Tibial artery (tissue), 4 donors: ENCODE measurements around the gene NLGN2.

ENCODE experiments used
- DNase-seq, 2 donors: peaks; one replicate each; pipeline ENCODE4 v3.0.0-alpha.2; 2019
- H3K27ac ChIP-seq, 2 donors: fragments of 200-600 bp; sonication (generic) in 1 of 2; 1 replicate in 1 of 2; 2 replicates in 1 of 2; pipeline ENCODE4 v1.5.1; 2018 to 2019; ENCODE audit warnings: mild to moderate bottlenecking in 1 of 2
- H3K27me3 ChIP-seq, 2 donors: fragments of 200-600 bp; sonication (generic) in 1 of 2; one replicate each; pipeline versions ENCODE4 v1.5.1 to v1.6.0; 2016 to 2019
- H3K36me3 ChIP-seq, 3 donors: fragments of 200-600 bp; sonication (generic) in 2 of 3; one replicate each; pipeline ENCODE4 v1.5.1; 2016 to 2019; ENCODE audit warnings: mild to moderate bottlenecking in 2 of 3
- H3K4me1 ChIP-seq, 4 donors: fragments of 200-600 bp; sonication (generic) in 2 of 4; 1 replicate in 3 of 4; 2 replicates in 1 of 4; pipeline ENCODE4 v1.5.1; 2016 to 2019
- H3K4me3 ChIP-seq, 2 donors: fragments of 200-600 bp; sonication (generic) in 1 of 2; 1 replicate in 1 of 2; 2 replicates in 1 of 2; pipeline ENCODE4 v1.5.1; 2018 to 2019; ENCODE audit warnings: mild to moderate bottlenecking in 2 of 2
- H3K9me3 ChIP-seq, 3 donors: fragments of 200-600 bp; sonication (generic) in 1 of 3; one replicate each; pipeline ENCODE4 v1.5.1; 2016 to 2019
- intact Hi-C: fragments of 100-400 bp; cut with DNase I; formaldehyde crosslinking; loops from one replicate; pipeline ENCODE4 v1.15.0; 2023; ENCODE audit warnings: low total_unique reads
- TF ChIP-seq, protein P1 (sequence below), 2 experiments: fragments of 200-600 bp in 1 of 2; fragments of 450-650 bp in 1 of 2; IDR thresholded peaks; one replicate each; pipeline ENCODE4 v1.5.1; 2017 to 2019; ENCODE audit warnings: antibody characterized with exemption in 2 of 2, mild to moderate bottlenecking in 1 of 2, moderate library complexity in 1 of 2

NLGN2 gene

DNA sequence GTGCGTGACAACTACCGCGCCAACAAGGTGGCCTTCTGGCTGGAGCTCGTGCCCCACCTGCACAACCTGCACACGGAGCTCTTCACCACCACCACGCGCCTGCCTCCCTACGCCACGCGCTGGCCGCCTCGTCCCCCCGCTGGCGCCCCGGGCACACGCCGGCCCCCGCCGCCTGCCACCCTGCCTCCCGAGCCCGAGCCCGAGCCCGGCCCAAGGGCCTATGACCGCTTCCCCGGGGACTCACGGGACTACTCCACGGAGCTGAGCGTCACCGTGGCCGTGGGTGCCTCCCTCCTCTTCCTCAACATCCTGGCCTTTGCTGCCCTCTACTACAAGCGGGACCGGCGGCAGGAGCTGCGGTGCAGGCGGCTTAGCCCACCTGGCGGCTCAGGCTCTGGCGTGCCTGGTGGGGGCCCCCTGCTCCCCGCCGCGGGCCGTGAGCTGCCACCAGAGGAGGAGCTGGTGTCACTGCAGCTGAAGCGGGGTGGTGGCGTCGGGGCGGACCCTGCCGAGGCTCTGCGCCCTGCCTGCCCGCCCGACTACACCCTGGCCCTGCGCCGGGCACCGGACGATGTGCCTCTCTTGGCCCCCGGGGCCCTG, 9.5 kb downstream of the NLGN2 start:
- no peak for DNase-seq
- H3K36me3 ChIP-seq: peaks cover 0 to 40% (median 20%) of the 10 kb centered on the region in 3 donors
- intact Hi-C loops: no loop called here
- H3K9me3 ChIP-seq: no peaks in the 10 kb centered on the region
- H3K27me3 ChIP-seq: peaks cover 0 to 9% of the 10 kb centered on the region in 2 donors
- H3K4me1 ChIP-seq: no peaks in the 10 kb centered on the region
- TF ChIP-seq, protein P1, sequence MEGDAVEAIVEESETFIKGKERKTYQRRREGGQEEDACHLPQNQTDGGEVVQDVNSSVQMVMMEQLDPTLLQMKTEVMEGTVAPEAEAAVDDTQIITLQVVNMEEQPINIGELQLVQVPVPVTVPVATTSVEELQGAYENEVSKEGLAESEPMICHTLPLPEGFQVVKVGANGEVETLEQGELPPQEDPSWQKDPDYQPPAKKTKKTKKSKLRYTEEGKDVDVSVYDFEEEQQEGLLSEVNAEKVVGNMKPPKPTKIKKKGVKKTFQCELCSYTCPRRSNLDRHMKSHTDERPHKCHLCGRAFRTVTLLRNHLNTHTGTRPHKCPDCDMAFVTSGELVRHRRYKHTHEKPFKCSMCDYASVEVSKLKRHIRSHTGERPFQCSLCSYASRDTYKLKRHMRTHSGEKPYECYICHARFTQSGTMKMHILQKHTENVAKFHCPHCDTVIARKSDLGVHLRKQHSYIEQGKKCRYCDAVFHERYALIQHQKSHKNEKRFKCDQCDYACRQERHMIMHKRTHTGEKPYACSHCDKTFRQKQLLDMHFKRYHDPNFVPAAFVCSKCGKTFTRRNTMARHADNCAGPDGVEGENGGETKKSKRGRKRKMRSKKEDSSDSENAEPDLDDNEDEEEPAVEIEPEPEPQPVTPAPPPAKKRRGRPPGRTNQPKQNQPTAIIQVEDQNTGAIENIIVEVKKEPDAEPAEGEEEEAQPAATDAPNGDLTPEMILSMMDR (IDR thresholded peaks at IDR 0.05): no peak
- H3K27ac ChIP-seq: no peak overlapping the region
- H3K4me3 ChIP-seq: no peak overlapping the region

DNA sequence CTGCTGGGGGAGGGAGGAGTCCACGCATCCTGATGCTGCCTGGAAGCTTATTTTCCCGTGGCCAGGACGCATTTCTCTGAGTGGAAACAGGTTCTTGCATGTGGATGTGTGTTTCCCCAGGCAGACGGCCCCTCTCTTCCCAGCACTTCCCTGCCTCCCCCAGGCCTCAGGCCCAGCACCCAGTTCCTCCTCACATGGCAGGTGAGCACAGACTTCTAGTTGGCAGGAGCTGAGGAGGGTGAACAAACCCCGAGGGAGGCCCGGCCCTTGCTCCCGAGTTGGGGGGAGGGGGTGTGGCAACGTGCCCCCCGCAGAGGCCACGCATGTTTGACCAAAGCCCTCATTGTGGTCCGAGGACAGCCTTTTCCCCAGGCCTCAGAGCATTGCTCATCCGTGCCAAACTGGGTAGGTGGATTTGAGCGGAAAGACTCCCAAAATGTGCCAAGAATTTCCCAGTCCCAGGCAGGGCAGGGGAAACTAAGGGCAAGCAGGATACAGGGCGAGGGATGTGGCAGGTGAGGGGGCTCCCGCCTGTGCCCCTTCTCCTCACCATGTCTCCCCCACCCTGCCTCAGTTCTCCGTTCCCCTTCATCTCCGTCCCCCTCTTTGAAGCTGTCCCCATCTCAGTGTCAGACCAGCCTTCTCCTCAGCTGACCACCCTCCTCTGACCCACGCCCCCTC, 11.0 kb downstream of the NLGN2 start:
- intact Hi-C loops: no loop called here

DNA sequence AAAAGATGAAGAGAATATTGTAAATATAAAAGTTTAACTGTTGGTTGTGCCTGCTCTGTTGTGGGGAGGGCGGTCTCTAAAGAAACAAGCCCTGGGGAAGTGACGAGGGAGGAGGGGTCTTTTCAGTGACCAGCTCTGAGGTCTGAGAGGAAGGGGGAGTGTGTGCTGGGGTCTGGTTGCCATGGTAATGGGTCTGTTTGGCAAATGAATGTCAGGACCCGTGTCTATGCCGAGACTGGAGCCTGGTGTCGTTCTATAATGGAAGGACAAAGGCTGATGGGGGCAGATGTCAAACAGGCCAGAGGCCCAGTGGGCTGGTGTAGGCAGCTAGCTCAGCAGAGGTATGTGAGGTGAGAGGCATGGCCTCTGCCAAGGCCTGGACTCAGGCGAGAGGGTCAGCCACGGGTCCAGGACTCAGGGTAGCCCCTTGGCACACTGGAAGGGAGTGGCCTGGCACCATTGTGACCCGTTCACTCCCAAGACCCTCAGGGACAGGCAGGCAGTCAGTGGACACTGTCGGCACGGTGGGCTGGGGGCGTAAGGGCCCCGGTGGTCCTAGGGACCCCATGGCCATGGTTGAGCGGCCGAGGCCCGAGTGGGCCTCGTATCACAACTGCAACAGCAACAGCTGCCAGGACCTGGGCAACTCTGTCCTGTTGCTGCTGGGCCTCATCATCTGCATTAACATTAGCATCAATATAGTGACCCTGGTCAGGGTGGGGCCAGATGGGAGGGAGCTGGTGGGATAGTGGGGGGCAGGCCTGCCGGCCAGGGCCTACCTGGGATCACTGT, 12.4 kb downstream of the NLGN2 start, which contains the start of gene SPEM1:
Gene SPEM1, plus strand, starts transcription at position 506 of the 792 bp plus-strand sequence. Its CDS starts 61 bp downstream, at position 567.
- intact Hi-C loops: no loop called here
- Histone ChIP-seq H3K9me3 (no peaks in the 10 kb centered on the region), H3K4me3 (no peak within 1 kb of the TSS), H3K27me3 (peaks cover 0 to 9% of the 10 kb centered on the region in 2 donors), H3K4me1 (no peaks in the 10 kb centered on the region), H3K36me3 (peaks cover 0 to 31% (median 16%) of the 10 kb centered on the region in 3 donors), H3K27ac (no peak within 1 kb of the TSS)
- TF ChIP-seq, protein P1 (IDR thresholded peaks at IDR 0.05): no peak
- DNase-seq: no peak

More for the DNA sequence above, 11.0 kb downstream of the NLGN2 start:
- Histone ChIP-seq H3K4me1 (no peaks in the 10 kb centered on the region), H3K36me3 (peaks cover 0 to 40% (median 20%) of the 10 kb centered on the region in 3 donors), H3K27ac (no peak overlapping the region), H3K27me3 (peaks cover 0 to 9% of the 10 kb centered on the region in 2 donors), H3K9me3 (no peaks in the 10 kb centered on the region), H3K4me3 (no peak overlapping the region)
- no peak for DNase-seq
- TF ChIP-seq, protein P1 (IDR thresholded peaks at IDR 0.05): no peak

DNA sequence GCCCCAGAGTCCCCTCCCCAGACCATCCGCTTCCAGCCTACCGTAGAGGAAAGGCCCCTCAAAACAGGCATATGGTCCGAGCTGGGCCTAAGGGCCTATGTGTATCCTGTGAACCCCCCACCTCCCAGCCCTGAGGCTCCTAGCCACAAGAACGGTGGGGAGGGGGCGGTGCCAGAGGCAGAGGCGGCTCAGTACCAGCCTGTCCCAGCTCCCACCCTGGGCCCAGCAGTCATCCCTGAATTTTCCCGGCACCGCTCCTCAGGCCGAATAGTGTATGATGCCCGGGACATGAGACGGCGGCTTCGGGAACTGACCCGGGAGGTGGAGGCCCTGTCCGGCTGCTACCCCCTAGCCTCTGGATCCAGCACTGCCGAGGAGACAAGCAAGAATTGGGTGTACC, 13.5 kb downstream of the NLGN2 start:
- no peak for DNase-seq
- Histone ChIP-seq H3K36me3 (peaks cover 0 to 19% (median 13%) of the 10 kb centered on the region in 3 donors), H3K27me3 (peaks cover 0 to 9% of the 10 kb centered on the region in 2 donors), H3K27ac (no peak overlapping the region), H3K4me1 (no peaks in the 10 kb centered on the region), H3K4me3 (no peak overlapping the region), H3K9me3 (no peaks in the 10 kb centered on the region)
- TF ChIP-seq, protein P1 (IDR thresholded peaks at IDR 0.05): no peak
- intact Hi-C loops: no loop called here

DNA sequence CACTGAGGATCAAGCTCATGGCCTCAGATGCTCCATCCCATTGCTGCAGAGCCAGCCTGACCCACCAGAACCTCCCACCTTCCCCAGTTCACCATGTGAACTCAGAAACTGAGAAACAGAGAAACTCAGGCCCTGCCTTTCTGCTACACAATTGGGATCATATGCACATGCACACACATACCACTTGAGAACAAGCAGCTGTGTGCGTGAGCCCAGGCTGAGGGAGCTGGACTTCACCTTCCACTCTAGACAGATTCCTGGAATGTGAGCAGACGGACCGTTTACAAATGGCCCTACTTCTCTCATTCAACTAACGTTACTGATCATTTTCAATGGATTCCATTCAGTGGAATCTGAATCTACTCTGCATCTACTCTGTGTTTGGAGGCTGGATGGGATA, 16.0 kb downstream of the NLGN2 start:
- DNase-seq: no peak
- H3K4me1 ChIP-seq: no peaks in the 10 kb centered on the region

More for the DNA sequence above, 16.0 kb downstream of the NLGN2 start:
- Histone ChIP-seq H3K36me3 (no peaks in the 10 kb centered on the region), H3K4me3 (no peak overlapping the region), H3K27ac (no peak overlapping the region), H3K27me3 (peaks cover 0 to 7% of the 10 kb centered on the region in 2 donors), H3K9me3 (no peaks in the 10 kb centered on the region)
- intact Hi-C loops: no loop called here
- TF ChIP-seq, protein P1 (IDR thresholded peaks at IDR 0.05): no peak
